NCI-H69 (cell line): Measurements from ENCODE around the gene RFC4.
"Not testable (repeated sequence)": the region's sequence is repeated elsewhere in the genome, so short reads cannot be mapped to it uniquely, and the experiment has no call there.

Experiments used
- DNase-seq: peaks from one replicate; lab custom pipeline; 2025; lab: John Stamatoyannopoulos, UW

Gene RFC4

DNA sequence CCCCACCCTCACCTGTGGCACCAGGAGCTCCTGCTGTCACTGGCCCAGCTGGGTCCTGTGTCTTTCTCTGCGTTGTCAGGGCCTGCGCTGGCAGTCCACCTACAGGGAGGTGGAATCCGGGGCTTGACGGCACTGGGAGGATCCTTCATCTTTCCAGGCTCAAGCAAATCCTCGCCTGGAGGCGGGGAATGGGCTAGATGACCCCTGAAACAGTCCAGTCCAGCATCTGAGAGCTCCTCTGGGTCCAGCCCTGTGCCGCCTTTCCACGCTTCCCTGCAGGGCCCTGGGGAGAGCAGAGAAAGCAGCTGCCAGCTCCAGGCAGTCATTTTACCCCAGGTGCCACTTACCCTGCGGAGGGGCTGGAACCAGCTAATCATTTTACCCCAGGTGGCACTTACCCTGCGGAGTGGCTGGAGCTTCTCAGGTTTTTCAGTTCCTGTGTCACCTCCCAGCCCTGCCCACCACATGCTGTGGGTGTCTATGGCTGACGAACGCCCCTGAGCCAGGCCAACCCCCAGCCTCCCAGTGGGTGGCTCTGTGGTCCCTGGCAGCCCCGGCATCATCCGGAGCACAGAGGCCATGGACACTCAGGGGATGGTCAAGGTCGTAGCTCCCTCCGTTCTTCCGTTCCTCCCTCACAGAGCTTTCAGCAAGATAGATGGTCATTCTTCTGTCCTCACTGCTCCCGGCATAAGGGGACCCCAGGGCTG lies 18.3 kb upstream of the RFC4 start:
- peak; percentile 95 for DNase-seq

GRCh38 chr3:186823386-186823785 lies 17.1 kb upstream of the RFC4 start:
- DNase-seq = no peak

- not testable (repeated sequence) for DNase-seq
Observed at GRCh38 chr3:186822388-186822759, 16.1 kb upstream of the RFC4 start.

DNA sequence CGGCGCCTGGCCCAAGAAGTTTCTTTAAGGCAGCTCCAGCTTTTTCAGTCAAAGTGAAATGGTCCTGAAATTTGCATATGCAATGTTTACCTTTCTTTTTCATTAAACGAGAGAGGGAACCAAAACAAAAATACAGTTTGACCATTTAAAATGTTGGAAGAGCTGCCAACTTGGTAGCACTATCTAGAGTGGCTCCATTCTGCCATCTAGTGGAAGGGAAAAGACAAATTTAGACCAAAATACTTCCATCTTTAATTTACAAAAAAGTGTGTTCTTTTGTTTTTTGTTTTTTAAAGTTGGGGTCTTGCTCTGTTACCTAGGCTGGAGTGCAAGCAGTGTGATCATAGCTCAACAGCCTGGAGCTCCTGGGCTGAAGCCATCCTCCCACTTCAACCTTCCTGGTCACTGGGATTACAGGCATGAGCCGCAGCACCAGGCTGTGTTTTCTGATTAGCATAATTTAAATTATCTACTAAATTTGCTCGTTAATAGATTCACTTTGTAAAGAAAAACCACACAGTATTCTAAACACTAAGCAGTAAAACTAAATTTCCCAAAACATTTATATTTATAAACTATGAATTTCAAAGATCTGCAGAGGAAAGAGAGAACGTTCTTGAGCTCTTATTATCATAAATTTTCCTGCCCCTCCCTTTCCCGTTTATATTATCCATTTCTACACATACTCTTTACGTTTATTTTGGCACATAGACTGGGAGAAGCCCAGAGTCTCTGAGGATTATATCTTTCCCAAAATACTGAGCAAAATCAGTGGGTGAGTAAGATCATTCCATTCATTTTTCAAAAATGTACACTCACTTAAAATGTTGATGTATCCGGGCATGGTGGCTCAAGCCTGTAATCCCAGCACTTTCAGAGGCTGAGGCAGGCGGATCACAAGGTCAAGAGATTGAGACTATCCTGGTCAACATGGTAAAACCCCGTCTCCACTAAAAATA lies 15.4 kb upstream of the RFC4 start:
- peak; percentile 74 for DNase-seq

GRCh38 chr3:186818956-186819355 lies 12.7 kb upstream of the RFC4 start:
- no peak for DNase-seq

DNA sequence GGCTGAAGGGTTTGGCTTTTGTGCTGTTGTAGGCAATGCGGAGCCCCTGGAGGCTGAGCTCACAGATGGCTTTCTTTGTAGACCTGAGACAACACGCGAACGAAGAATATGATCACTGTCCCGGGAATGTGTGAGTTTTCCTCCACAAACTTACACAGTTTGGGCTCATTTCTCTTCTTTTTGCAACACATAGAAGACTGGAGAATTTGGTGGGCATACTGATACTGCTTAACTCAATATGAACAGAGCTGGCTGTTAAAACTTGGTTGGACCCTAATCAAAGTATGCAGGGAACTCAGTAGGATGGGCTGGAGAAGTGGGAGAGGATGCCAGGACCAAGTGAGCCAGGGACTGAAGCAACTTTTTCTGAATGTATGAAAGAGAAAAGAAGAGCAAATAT lies 12.2 kb upstream of the RFC4 start:
- DNase-seq = no peak

GRCh38 chr3:186815435-186815834 lies 9.2 kb upstream of the RFC4 start:
- peak; percentile 44 for DNase-seq

- no peak for DNase-seq
Observed at GRCh38 chr3:186814100-186814499, 7.8 kb upstream of the RFC4 start.

DNA sequence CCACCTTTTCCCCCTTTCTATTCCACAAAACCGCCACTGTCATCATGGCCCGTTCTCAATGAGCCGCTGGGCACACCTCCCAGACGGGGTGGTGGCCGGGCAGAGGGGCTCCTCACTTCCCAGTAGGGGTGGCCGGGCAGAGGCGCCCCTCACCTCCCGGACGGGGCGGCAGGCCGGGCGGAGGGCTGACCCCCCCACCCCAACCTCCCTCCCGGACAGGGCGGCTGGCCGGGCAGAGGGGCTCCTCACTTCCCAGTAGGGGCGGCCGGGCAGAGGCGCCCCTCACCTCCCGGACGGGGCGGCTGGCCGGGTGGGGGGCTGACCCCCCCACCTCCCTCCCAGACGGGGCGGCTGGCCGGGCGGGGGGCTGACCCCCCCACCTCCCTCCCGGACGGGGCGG lies 5.0 kb upstream of the RFC4 start:
- DNase-seq = not testable (repeated sequence)

DNA sequence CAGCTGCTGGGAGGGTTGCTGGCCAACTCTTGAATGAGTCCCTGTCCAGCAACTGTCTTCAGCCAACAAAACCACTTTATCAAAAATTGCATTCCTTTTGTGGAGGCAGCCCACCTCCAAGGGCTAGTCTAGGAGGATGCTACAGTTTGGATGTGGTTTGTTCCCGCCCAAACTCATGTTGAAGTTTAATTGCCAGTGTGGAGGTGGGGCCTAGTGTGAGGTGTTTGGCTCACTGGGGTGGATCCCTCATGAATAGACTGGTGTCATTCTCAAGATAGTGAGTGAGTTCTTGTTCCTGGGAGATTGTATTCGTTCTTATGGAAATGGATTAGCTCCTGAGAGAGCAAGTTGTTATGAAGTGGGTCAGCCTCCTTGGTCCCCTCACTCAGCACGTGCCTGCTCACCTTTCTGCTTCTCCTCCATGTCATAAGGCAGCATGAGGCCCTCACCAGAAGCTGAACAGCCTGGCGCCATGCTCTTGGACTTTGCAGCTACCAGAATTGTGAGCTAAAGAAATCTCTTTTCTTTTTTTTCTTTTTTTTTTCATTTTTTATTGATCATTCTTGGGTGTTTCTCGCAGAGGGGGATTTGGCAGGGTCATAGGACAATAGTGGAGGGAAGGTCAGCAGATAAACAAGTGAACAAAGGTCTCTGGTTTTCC lies 4.2 kb upstream of the RFC4 start:
- DNase-seq = no peak

DNA sequence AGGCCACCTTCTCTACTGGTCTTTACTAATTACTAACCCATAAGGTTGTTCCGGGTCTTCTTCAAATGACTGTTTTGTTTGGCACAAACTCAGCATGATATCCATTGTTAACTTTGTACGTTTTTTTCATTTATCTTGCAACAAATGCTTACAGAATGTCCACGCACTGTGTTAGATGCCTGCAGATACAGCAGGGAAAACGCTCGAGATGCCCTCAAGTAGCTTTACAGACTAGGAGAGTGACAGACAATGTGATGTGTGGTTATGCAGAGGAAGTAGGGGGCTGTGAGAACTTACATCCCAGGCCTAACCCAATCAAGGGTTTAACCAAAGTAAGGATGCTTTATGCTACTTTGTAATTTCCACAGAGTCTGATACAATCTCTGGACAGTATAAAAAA lies 949 bp upstream of the RFC4 start:
- no peak for DNase-seq

GRCh38 chr3:186803447-186803846 lies 2.8 kb downstream of the RFC4 start:
- not testable (repeated sequence) for DNase-seq

DNA sequence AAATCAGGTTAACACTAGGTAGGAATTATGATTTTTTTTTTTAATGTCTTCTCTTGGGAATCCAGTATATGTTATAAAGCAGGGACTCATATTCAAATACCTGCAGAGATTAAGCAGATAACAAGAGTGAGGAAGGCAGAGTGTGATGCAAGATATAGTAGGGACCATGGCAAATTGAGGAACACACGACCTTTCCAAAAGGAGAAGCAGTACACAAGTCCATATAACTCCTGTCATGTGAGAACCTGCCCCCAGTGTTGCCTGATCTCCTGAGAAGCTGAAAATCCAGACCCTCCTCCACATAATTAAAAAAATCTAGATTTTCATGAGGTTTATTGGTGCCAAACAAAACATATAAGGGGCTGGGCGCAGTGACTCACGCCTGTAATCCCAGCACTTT lies 3.6 kb downstream of the RFC4 start:
- no peak for DNase-seq

- DNase-seq = no peak
Observed at GRCh38 chr3:186800285-186800684, 6.0 kb downstream of the RFC4 start.

DNA sequence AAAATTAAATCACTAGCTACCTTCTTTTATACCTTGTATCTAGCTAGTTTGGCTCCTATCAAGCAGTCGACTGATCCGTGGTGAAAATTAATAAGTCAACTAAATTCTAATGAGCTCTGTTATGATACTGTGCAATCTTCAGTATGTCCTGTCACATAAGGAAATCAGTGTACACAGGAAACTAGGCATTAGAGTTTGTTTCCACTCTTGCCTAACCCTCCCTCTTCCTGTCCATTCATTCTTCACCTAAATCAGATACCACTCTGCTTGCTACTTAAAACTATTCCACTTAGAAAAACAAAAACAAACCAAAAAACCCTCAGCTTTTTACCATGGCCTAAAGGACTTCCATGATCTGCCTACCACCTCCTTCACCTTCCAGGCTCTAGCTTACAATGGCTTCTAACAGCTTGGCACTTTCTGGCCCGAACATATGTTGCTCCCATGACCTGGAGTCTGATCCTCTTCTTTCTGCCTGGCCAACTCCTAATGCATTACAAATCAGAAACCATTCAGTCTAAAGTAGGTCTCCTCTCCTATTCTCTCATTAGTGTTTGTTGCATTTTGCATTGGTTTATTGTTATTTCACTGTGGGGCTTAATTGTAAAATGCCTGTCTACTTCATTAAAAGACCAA lies 7.9 kb downstream of the RFC4 start:
- no peak for DNase-seq

DNA sequence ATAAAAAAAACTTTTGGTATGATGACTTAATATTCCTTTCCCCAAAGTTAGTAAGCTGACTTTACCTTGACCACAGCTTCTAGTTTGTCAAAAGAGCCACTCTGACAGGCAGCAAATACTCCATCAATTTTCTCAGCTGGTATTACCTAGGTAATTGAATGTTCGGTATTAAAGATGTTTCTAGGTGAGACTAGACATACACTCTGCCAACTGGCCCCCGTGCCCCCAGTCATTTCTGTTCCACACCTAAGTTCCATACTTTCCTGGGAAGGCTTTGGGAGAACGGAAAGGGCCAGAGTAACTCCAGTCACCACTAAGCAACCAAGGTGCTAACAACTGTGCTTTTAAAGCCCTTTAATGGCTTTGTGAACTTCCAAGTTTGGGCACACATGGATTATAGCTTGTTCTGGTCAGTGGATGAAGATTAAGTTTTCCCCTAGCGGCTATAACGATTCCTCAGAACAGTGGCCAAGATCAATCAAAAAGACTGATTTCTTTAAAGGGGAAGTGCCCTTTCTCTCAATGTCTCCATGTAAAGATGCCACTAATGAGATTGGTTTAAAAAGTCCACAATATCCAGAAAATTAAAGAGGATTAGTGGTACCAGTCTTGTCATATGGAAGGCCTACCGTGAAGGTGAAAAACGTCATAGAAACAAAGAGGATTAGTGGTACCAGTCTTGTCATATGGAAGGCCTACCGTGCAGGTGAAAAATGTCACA lies 15.9 kb downstream of the RFC4 start:
- peak; percentile 52 for DNase-seq

- no peak for DNase-seq
Observed at GRCh38 chr3:186789554-186790260, 16.6 kb downstream of the RFC4 start.

DNA sequence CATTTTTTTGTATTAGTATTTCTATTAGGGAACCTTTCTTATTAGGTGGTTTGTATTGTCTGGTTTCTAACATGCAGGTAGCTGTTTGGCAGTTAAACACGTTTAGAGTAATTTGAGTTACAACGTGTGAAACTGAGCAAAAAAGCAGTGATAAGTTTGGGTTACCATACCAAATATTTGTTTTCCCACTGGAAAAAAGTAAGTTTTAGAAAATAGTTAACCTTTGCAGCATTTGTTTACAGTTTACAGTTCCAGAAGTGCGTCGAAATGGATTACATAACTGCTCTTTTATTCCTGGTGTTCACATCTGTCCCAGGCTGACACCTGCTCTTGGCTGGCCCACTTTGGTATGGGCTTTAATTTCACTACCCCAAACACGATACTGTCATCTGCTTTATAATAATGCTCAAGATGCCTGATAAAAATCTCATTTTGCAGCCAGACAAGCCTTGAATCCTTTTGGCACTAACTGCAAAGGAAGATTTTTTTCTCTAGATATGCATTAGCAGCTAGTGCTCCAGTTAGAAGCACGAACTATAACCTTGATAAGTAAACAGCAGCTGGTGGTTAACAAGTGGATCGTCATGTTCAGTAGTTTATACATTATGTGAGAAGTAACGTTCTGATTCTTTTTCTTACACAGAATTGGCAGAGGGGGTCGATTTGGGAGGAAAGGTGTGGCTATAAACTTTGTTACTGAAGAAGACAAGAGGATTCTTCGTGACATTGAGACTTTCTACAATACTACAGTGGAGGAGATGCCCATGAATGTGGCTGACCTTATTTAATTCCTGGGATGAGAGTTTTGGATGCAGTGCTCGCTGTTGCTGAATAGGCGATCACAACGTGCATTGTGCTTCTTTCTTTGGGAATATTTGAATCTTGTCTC lies 17.6 kb downstream of the RFC4 start:
- peak; percentile 28 for DNase-seq

GRCh38 chr3:186787642-186788481 lies 18.4 kb downstream of the RFC4 start:
- no peak for DNase-seq
